GM12878 (cell line): ENCODE results near the gene SLC5A2. TPM values are rescaled to one million over a fixed set of nuclear protein-coding genes. Genes with fewer than 3 reads are reported as not detected.
A peak's percentile ranks its signal among the peaks of the same experiment; 100 is the strongest.

Source experiments
- ATAC-seq: fragments of 200-7000 bp; cut with Tn5 transposase; 3 replicates; pipeline ENCODE4 v1.9.1; 2020; ENCODE audit warnings: mild to moderate bottlenecking, moderate library complexity
- BruUV-seq: library from RNA; stranded (reverse); fragments of 400-500 nt; replicated peaks from 2 replicates; lab custom pipeline; 2021; lab: Mats Ljungman, UMichigan
- CTCF ChIA-PET: fragments of 300-600 bp; sonication (Branson Sonifier 250); formaldehyde crosslinking; extraction: SDS; loops from one replicate; lab custom pipeline; 2021; ENCODE audit warnings: inconsistent platforms; lab: Yijun Ruan, JAX
- POLR2A ChIA-PET: fragments of 350-600 bp; formaldehyde crosslinking; extraction: SDS; loops from one replicate; lab custom pipeline; 2021; ENCODE audit warnings: inconsistent platforms; lab: Charles Lee
- RAD21 ChIA-PET: fragments of 300-600 bp; sonication (Branson Sonifier 250); formaldehyde crosslinking; loops from one replicate; lab custom pipeline; 2023; ENCODE audit warnings: antibody characterized with exemption; ENCODE audit not compliant: unreplicated experiment; lab: Charles Lee
- SMC1A ChIA-PET: fragments of 300-600 bp; sonication (Branson Sonifier 250); formaldehyde crosslinking; loops from one replicate; lab custom pipeline; 2023; ENCODE audit not compliant: unreplicated experiment, uncharacterized antibody; lab: Charles Lee
- DNase-seq: peaks from one replicate; pipeline ENCODE4 v3.0.0-alpha.2; 2011; ENCODE audit warnings: low read depth, low spot score
- FAIRE-seq: peaks from 3 replicates; lab custom pipeline; 2011; peaks lifted over from hg19 to GRCh38; lab: Jason Lieb, UNC
- H2AFZ ChIP-seq: 2 replicates; pipeline ENCODE4 v1.6.0; 2011; ENCODE audit warnings: low read depth, low read length, control low read depth; ENCODE audit not compliant: control insufficient read depth
- H3K27ac ChIP-seq: 2 replicates; pipeline ENCODE4 v1.5.1; 2011; ENCODE audit warnings: control low read depth; ENCODE audit not compliant: control insufficient read depth, insufficient read depth
- H3K27me3 ChIP-seq, 2 experiments: replicated peaks in 1 of 2; 2 replicates each; pipeline versions ENCODE4 v1.6.0 to v1.6.1; 2011; ENCODE audit warnings: low read length in 1 of 2; ENCODE audit not compliant: control insufficient read depth in 2 of 2, insufficient read depth in 2 of 2
- H3K36me3 ChIP-seq, 2 experiments: 2 replicates each; pipeline ENCODE4 v1.5.1; 2011; ENCODE audit warnings: low read length in 1 of 2; ENCODE audit not compliant: control insufficient read depth in 2 of 2, insufficient read depth in 2 of 2
- H3K4me1 ChIP-seq: 2 replicates; pipeline ENCODE4 v1.6.1; 2011; ENCODE audit warnings: mild to moderate bottlenecking, low read length, moderate library complexity, mixed read lengths; ENCODE audit not compliant: control insufficient read depth, insufficient read depth
- H3K4me2 ChIP-seq: 2 replicates; pipeline ENCODE4 v1.6.0; 2011; ENCODE audit warnings: control low read depth; ENCODE audit not compliant: control insufficient read depth, insufficient read depth
- H3K4me3 ChIP-seq: fragments of 200-600 bp; sonication (generic); 2 replicates; pipeline ENCODE4 v1.5.1; 2016
- H3K79me2 ChIP-seq: 2 replicates; pipeline ENCODE4 v1.6.0; 2011; ENCODE audit warnings: low read length; ENCODE audit not compliant: control insufficient read depth, insufficient read depth
- H3K9ac ChIP-seq: 2 replicates; pipeline ENCODE4 v1.8.0; 2011; ENCODE audit warnings: low read length, control low read depth, mixed read lengths; ENCODE audit not compliant: control insufficient read depth, insufficient read depth
- H3K9me3 ChIP-seq: replicated peaks from 3 replicates; pipeline ENCODE4 v1.5.1; 2011; ENCODE audit warnings: mild to moderate bottlenecking, low read length; ENCODE audit not compliant: control insufficient read depth, insufficient read depth
- H4K20me1 ChIP-seq: 2 replicates; pipeline ENCODE4 v1.6.0; 2011; ENCODE audit not compliant: control insufficient read depth, insufficient read depth
- BHLHE40 ChIP-seq, 2 experiments: fragments of 450-650 bp in 1 of 2; IDR thresholded peaks; 2 replicates each; pipeline ENCODE4 v1.6.1; 2011 to 2017; ENCODE audit warnings: low read depth in 2 of 2, borderline replicate concordance in 1 of 2, improper control_type of control experiment in 1 of 2, low read length in 1 of 2, mild to moderate bottlenecking in 1 of 2
- CREM ChIP-seq: IDR thresholded peaks from 2 replicates; pipeline ENCODE4 v1.6.1; 2014; ENCODE audit warnings: antibody characterized with exemption, low read depth
- IKZF2 ChIP-seq, 2 experiments: fragments of 450-650 bp; IDR thresholded peaks; 2 replicates each; pipeline ENCODE4 v1.6.1; 2017; ENCODE audit warnings: mild to moderate bottlenecking in 2 of 2, moderate library complexity in 2 of 2
- MEF2B ChIP-seq: fragments of 450-650 bp; IDR thresholded peaks from 2 replicates; pipeline ENCODE4 v1.6.1; 2018; ENCODE audit warnings: mild to moderate bottlenecking, moderate library complexity; ENCODE audit not compliant: partially characterized antibody, poor library complexity, severe bottlenecking
- NKRF ChIP-seq: fragments of 450-650 bp; conservative IDR thresholded peaks from 2 replicates; pipeline ENCODE4 v1.6.1; 2017; ENCODE audit warnings: mild to moderate bottlenecking, moderate library complexity
- PML ChIP-seq: IDR thresholded peaks from 2 replicates; pipeline ENCODE4 v1.6.1; 2012; ENCODE audit warnings: low read length, inconsistent platforms
- SUZ12 ChIP-seq: fragments of 200-600 bp; sonication (generic); IDR thresholded peaks from one replicate; pipeline ENCODE4 v1.6.1; 2018; ENCODE audit warnings: antibody characterized with exemption, mild to moderate bottlenecking; ENCODE audit not compliant: unreplicated experiment
- YY1 ChIP-seq: IDR thresholded peaks from 2 replicates; pipeline ENCODE4 v1.6.1; 2011; ENCODE audit warnings: low read depth, mild to moderate bottlenecking, low read length
- WGBS: methylation state at CpG from one replicate; pipeline ENCODE4 v1.1.6; 2016; ENCODE audit warnings: low lambda C conversion rate; ENCODE audit not compliant: insufficient replicate concordance, insufficient coverage; ENCODE audit errors: missing lambda C conversion rate; 5-methylcytosine and 5-hydroxymethylcytosine counted together
- in situ Hi-C: fragments of 300-500 bp; cut with MboI; formaldehyde crosslinking; loops from 9 replicates; pipeline ENCODE4 v1.14.3; 2018; ENCODE audit warnings: mixed read lengths
- intact Hi-C: fragments of 100-400 bp; cut with micrococcal nuclease; formaldehyde crosslinking; loops from one replicate; pipeline ENCODE4 v1.14.2; 2022; ENCODE audit not compliant: unreplicated experiment
- polyA plus RNA-seq, 11 experiments: library from polyadenylated mRNA; depleted of rRNA in 4 of 11; unstranded in 6 of 11; stranded (reverse) in 5 of 11; fragments of >200 nt; fragmentation: Nextera tagmentation in 4 of 11; fragmentation: Illumina TruSeq in 1 of 11; extraction: Ambion mirVana in 4 of 11; extraction: Trizol in 1 of 11; gene quantifications; 1 replicate in 1 of 11; 2 replicates in 10 of 11; pipeline versions ENCODE4 v1.2.1 to v1.2.3, GENCODE V29; 2011 to 2016; ENCODE audit warnings: inconsistent platforms in 2 of 11, missing spikeins in 2 of 11, low read depth in 1 of 11
- total RNA-seq, 4 experiments: library from RNA; depleted of rRNA in 3 of 4; stranded (reverse); fragments of >200 nt in 3 of 4; fragmentation: Illumina TruSeq in 1 of 4; extraction: Trizol in 1 of 4; gene quantifications; 2 replicates each; pipeline versions ENCODE4 v1.2.1 to v1.2.3, GENCODE V29; 2013 to 2021
- TF ChIP-seq, protein P1 (sequence below): fragments of 450-650 bp; IDR thresholded peaks from 2 replicates; pipeline ENCODE4 v1.6.1; 2017; ENCODE audit warnings: low read depth, mild to moderate bottlenecking, moderate library complexity

SLC5A2 gene
- total and polyA plus RNA-seq, 10 of the 15 experiments (the other 5 are each of a cell fraction or from before 2014, with no cell fraction given) = 3.6 to 4.8 (median 4.4) TPM; not detected in 6

GRCh38 chr16:31471875-31472708 is 10.8 kb upstream of the SLC5A2 start, which contains the start of gene TGFB1I1:
Gene TGFB1I1 (plus strand): TSS chr16:31472152. CDS start chr16:31472189, 37 bp downstream.
- peaks cover 7% of the 10 kb centered on the region; the same call in 1 of the 2 replicates for H3K4me1 ChIP-seq
- in situ Hi-C loops (no loop called here), intact Hi-C loops (no loop called here)
- H3K27me3 ChIP-seq = peaks cover 0 to 5% of the 10 kb centered on the region in 2 experiments; a peak in 3 of 4 replicates
- POLR2A ChIA-PET = no interaction called here
- no peak within 1 kb of the TSS for H3K4me3 ChIP-seq
- H2AFZ ChIP-seq = no peak within 1 kb of the TSS
- SMC1A ChIA-PET = no interaction called here
- H3K4me2 ChIP-seq = peak within 1 kb of the TSS; percentile 32; the same call in 1 of the 2 replicates
- FAIRE-seq (no peak), DNase-seq (no peak), ATAC-seq (peak; percentile 45)
- no peak within 1 kb of the TSS for H3K9ac ChIP-seq
- H3K27ac ChIP-seq = no peak within 1 kb of the TSS
- H3K36me3 ChIP-seq = no peaks in the 10 kb centered on the region
- H3K9me3 ChIP-seq = no peaks in the 10 kb centered on the region
- no peaks in the 10 kb centered on the region for H3K79me2 ChIP-seq
- H4K20me1 ChIP-seq = no peaks in the 10 kb centered on the region
- 8% methylated on average over 36 of the region's 63 CpGs for WGBS
- TF ChIP-seq BHLHE40 (IDR thresholded peaks at IDR 0.05; ENCODE audit: borderline replicate concordance in 1 of 2, low read depth in 2 of 2, low read length in 1 of 2) (no peak), SUZ12 (peak; percentile 40), MEF2B (peak; percentile 58), IKZF2 (IDR thresholded peaks at IDR 0.05) (peak in 1 of 2 experiments; percentile 12; a peak in 1 of 4 replicates), PML (no peak), CREM (no peak), NKRF (no peak), YY1 (no peak)
- TF ChIP-seq, protein P1, sequence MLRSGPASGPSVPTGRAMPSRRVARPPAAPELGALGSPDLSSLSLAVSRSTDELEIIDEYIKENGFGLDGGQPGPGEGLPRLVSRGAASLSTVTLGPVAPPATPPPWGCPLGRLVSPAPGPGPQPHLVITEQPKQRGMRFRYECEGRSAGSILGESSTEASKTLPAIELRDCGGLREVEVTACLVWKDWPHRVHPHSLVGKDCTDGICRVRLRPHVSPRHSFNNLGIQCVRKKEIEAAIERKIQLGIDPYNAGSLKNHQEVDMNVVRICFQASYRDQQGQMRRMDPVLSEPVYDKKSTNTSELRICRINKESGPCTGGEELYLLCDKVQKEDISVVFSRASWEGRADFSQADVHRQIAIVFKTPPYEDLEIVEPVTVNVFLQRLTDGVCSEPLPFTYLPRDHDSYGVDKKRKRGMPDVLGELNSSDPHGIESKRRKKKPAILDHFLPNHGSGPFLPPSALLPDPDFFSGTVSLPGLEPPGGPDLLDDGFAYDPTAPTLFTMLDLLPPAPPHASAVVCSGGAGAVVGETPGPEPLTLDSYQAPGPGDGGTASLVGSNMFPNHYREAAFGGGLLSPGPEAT = no peak
- CTCF ChIA-PET = interaction anchor here (1.8 kb wide), 1 partner anchor 11 kb away, joined by 6 read pairs; no protein-coding TSS in a partner anchor
- BruUV-seq = no TSS peak
- RAD21 ChIA-PET = no interaction called here
